ENCODE data around the gene CRACR2B. TPM values are rescaled to one million over a fixed set of nuclear protein-coding genes. Genes with fewer than 3 reads are reported as not detected.

The CRACR2B gene
- total and polyA plus RNA-seq, 2 of the 8 experiments (the other 6 are each of a cell fraction or from before 2014, with no cell fraction given): 18.2 to 26.4 TPM

GRCh38 chr11:794766-795633 is 32.7 kb upstream of the CRACR2B start:
- DNase-seq (ENCODE audit: low read depth in 1 of 2, low spot score in 2 of 2): no peak
- peaks cover 0 to 12% of the 10 kb centered on the region in 2 experiments for H4K20me1 ChIP-seq (replicated peaks in 1 of 2; ENCODE audit: control insufficient read depth in 1 of 2, insufficient read depth in 2 of 2, low read length in 2 of 2)
- TF ChIP-seq SP4 (IDR thresholded peaks at IDR 0.05; ENCODE audit: low read length) (no peak), JUND (IDR thresholded peaks at IDR 0.05; ENCODE audit: low read length) (no peak), EP300 (IDR thresholded peaks at IDR 0.05; ENCODE audit: borderline replicate concordance in 1 of 2, low read depth in 2 of 2, low read length in 2 of 2) (no peak), RFX5 (IDR thresholded peaks at IDR 0.05; ENCODE audit: borderline replicate concordance, low read depth, low read length) (no peak), TEAD4 (IDR thresholded peaks at IDR 0.05; ENCODE audit: low read depth, low read length) (no peak), BCL11A (IDR thresholded peaks at IDR 0.05; ENCODE audit: low read depth in 2 of 2, low read length in 2 of 2) (no peak)
- H2AFZ ChIP-seq (ENCODE audit: low read length): no peak overlapping the region
- H3K79me2 ChIP-seq (ENCODE audit: control insufficient read depth in 1 of 2, insufficient read depth in 2 of 2, low read length in 2 of 2): peaks cover 0 to 5% of the 10 kb centered on the region in 2 experiments; a peak in 1 of 4 replicates
- no peaks in the 10 kb centered on the region for H3K27me3 ChIP-seq (replicated peaks in 1 of 4; ENCODE audit: control insufficient read depth in 3 of 4, extremely low read depth in 1 of 4, insufficient read depth in 3 of 4, low read length in 3 of 4)
- no peak overlapping the region for H3K9ac ChIP-seq (replicated peaks in 1 of 4; ENCODE audit: extremely low read depth in 1 of 4, low read depth in 3 of 4, low read length in 3 of 4)
- ChIA-PET POLR2A (ENCODE audit: partially characterized antibody) (interaction anchor here (1.1 to 53.0 kb wide), 6 partner anchors 9 to 35 kb away, joined by 3 to 1917 read pairs (median 6); partner anchors contain the start of genes CD151, CRACR2B, GATD1 and PIDD1), CTCF (ENCODE audit: partially characterized antibody) (interaction anchor here (0.9 to 3.4 kb wide), 4 partner anchors 9 to 36 kb away, joined by 3 to 14 read pairs (median 4); no protein-coding TSS in a partner anchor)
- no peak overlapping the region for H4K5ac ChIP-seq (ENCODE audit: insufficient read length, low read depth, low read length)
- H2BK20ac ChIP-seq (ENCODE audit: low read length): no peak overlapping the region
- H3K9me3 ChIP-seq (ENCODE audit: insufficient read depth in 2 of 2, low read depth in 1 of 2, low read length in 1 of 2): no peaks in the 10 kb centered on the region
- H3K79me1 ChIP-seq (ENCODE audit: low read depth, low read length): 0 out of 2 replicates have a peak, but pooled peaks cover 7% of the 10 kb centered on the region
- H3K14ac ChIP-seq (ENCODE audit: insufficient read length): no peak overlapping the region
- H4K8ac ChIP-seq (ENCODE audit: extremely low read depth, insufficient read depth, low read length): 0 out of 2 replicates have a peak overlapping the region, but pooled peaks have one; percentile 46
- H3K56ac ChIP-seq (replicated peaks; ENCODE audit: insufficient read length, low read depth, low read length): no peak overlapping the region
- peaks cover 0 to 20% (median 1%) of the 10 kb centered on the region in 4 experiments; a peak in 4 of 8 replicates for H3K36me3 ChIP-seq (ENCODE audit: control insufficient read depth in 2 of 4, insufficient read depth in 4 of 4, low read length in 3 of 4)
- no peak overlapping the region; the same call in 1 of the 2 replicates for H3K18ac ChIP-seq (ENCODE audit: extremely low read depth, low read length)
- 93% methylated on average over 27 of the region's 38 CpGs; no CpG with 5 or more reads in 1 of the 2 experiments for WGBS, 2 experiments (ENCODE audit: extremely low coverage in 1 of 2, insufficient coverage in 1 of 2, insufficient read length in 1 of 2, insufficient replicate concordance in 2 of 2, low coverage in 1 of 2, low lambda C conversion rate in 2 of 2, missing lambda C conversion rate in 1 of 2)
- H3K4me2 ChIP-seq (ENCODE audit: insufficient read depth in 1 of 2, low read depth in 2 of 2, low read length in 2 of 2): no peak overlapping the region; a peak in 1 of 4 replicates
- FAIRE-seq: no peak
- H2BK120ac ChIP-seq (replicated peaks; ENCODE audit: low read depth, low read length): no peak overlapping the region
- no peak overlapping the region for H3K27ac ChIP-seq (ENCODE audit: low read depth, low read length)
- no peak overlapping the region for H2BK15ac ChIP-seq (ENCODE audit: low read length)
- H3K23me2 ChIP-seq (ENCODE audit: low read depth, low read length): peaks cover 7% of the 10 kb centered on the region
- H2BK12ac ChIP-seq (ENCODE audit: low read depth, low read length): no peak overlapping the region
- no peak overlapping the region for H3K23ac ChIP-seq (ENCODE audit: insufficient read length)
- no peak overlapping the region for H3K4me3 ChIP-seq (ENCODE audit: extremely low read depth in 1 of 4, insufficient read depth in 2 of 4, low read depth in 3 of 4, low read length in 4 of 4)
- H2AK5ac ChIP-seq (ENCODE audit: low read depth, low read length): no peak overlapping the region
- peaks cover 4 to 28% (median 18%) of the 10 kb centered on the region in 4 experiments for H3K4me1 ChIP-seq (replicated peaks in 1 of 4; ENCODE audit: control insufficient read depth in 3 of 4, insufficient read depth in 4 of 4, low read length in 3 of 4)
- no peak overlapping the region for H3K4ac ChIP-seq (replicated peaks; ENCODE audit: insufficient read length, low read depth, low read length)
- no peak overlapping the region; the same call in 1 of the 2 replicates for H2BK5ac ChIP-seq (ENCODE audit: low read depth, low read length)
- H4K91ac ChIP-seq (replicated peaks; ENCODE audit: insufficient read length, low read length): no peak overlapping the region

Measured in H1 (cell line).